Esophagus muscularis mucosa (tissue), 4 donors: ENCODE results near the gene DDI1. TPM values are rescaled to one million over a fixed set of nuclear protein-coding genes. Genes with fewer than 3 reads are reported as not detected.

Experiments used
- DNase-seq: peaks from one replicate; pipeline ENCODE4 v3.0.0-alpha.2; 2017; ENCODE audit errors: extremely low spot score
- H3K27ac ChIP-seq, 4 donors: fragments of 200-600 bp; sonication (generic); replicated peaks in 1 of 4; 1 replicate in 3 of 4; 2 replicates in 1 of 4; pipeline ENCODE4 v1.5.1; 2016 to 2019; ENCODE audit warnings: mild to moderate bottlenecking in 1 of 4
- H3K27me3 ChIP-seq, 4 donors: fragments of 200-600 bp; sonication (generic); one replicate each; pipeline versions ENCODE4 v1.5.1 to v1.6.0; 2016 to 2019
- H3K36me3 ChIP-seq, 4 donors: fragments of 200-600 bp; sonication (generic); one replicate each; pipeline ENCODE4 v1.5.1; 2016 to 2019
- H3K4me1 ChIP-seq, 4 donors: fragments of 200-600 bp; sonication (generic); one replicate each; pipeline ENCODE4 v1.5.1; 2016 to 2019
- H3K4me3 ChIP-seq, 4 donors: fragments of 200-600 bp; sonication (generic); 1 replicate in 2 of 4; 2 replicates in 2 of 4; pipeline ENCODE4 v1.5.1; 2016 to 2019; ENCODE audit warnings: mild to moderate bottlenecking in 4 of 4, moderate library complexity in 1 of 4
- H3K9me3 ChIP-seq, 4 donors: fragments of 200-600 bp; sonication (generic); 1 replicate in 3 of 4; 2 replicates in 1 of 4; pipeline ENCODE4 v1.5.1; 2016 to 2019
- CTCF ChIP-seq, 3 experiments: fragments of 200-600 bp in 2 of 3; fragments of 450-650 bp in 1 of 3; sonication (generic) in 2 of 3; IDR thresholded peaks; one replicate each; pipeline ENCODE4 v1.5.1; 2017 to 2019; ENCODE audit warnings: antibody characterized with exemption in 3 of 3, mild to moderate bottlenecking in 2 of 3, moderate library complexity in 1 of 3
- EP300 ChIP-seq: sonication (generic); formaldehyde crosslinking; IDR thresholded peaks from one replicate; pipeline ENCODE4 v1.6.1; 2017; ENCODE audit warnings: antibody characterized with exemption
- POLR2A ChIP-seq: fragments of 450-650 bp; IDR thresholded peaks from one replicate; pipeline ENCODE4 v1.6.1; 2017; ENCODE audit warnings: antibody characterized with exemption, moderate library complexity, mild to moderate bottlenecking, low read depth
- POLR2AphosphoS5 ChIP-seq, 2 donors: sonication (generic); formaldehyde crosslinking; IDR thresholded peaks; one replicate each; pipeline ENCODE4 v1.6.1; 2017; ENCODE audit warnings: antibody characterized with exemption in 2 of 2
- WGBS: methylation state at CpG from one replicate; pipeline ENCODE4 v1.1.5; 2018; 5-methylcytosine and 5-hydroxymethylcytosine counted together
- intact Hi-C: fragments of 100-400 bp; cut with DNase I; formaldehyde crosslinking; loops from one replicate; pipeline ENCODE4 v1.15.1; 2023
- total RNA-seq, 4 donors: library from RNA; depleted of rRNA; stranded (reverse); fragments of >200 nt; gene quantifications; one replicate each; pipeline versions ENCODE4 v1.1.0 to v1.2.1, GENCODE V29; 2016

Gene DDI1
- total RNA-seq, 4 donors from 2014 or later = not detected

GRCh38 chr11:103994094-103994493 lies 42.3 kb upstream of the DDI1 start:
- H3K27ac ChIP-seq = no peak overlapping the region

GRCh38 chr11:103994518-103994917 lies 41.9 kb upstream of the DDI1 start:
- peaks cover 0 to 15% (median 13%) of the 10 kb centered on the region in 4 donors for H3K4me1 ChIP-seq
- no peaks in the 10 kb centered on the region for H3K9me3 ChIP-seq
- no peaks in the 10 kb centered on the region for H3K27me3 ChIP-seq
- no peaks in the 10 kb centered on the region for H3K36me3 ChIP-seq
- no peak overlapping the region for H3K27ac ChIP-seq
- WGBS = 72% methylated on average over 2 of the region's 2 CpGs
- H3K4me3 ChIP-seq = no peak overlapping the region
- intact Hi-C loops = no loop called here
- no peak for DNase-seq
- TF ChIP-seq POLR2AphosphoS5 (IDR thresholded peaks at IDR 0.05) (no peak), POLR2A (no peak), CTCF (IDR thresholded peaks at IDR 0.05) (no peak), EP300 (no peak)

More at GRCh38 chr11:103994094-103994493, 42.3 kb upstream of the DDI1 start:
- no peak for TF ChIP-seq POLR2A
- WGBS = 41% methylated on average over 1 of the region's 1 CpG
- no peak for DNase-seq
- Histone ChIP-seq H3K27me3 (no peaks in the 10 kb centered on the region), H3K9me3 (no peaks in the 10 kb centered on the region), H3K4me1 (peaks cover 0 to 15% (median 13%) of the 10 kb centered on the region in 4 donors), H3K4me3 (no peak overlapping the region), H3K36me3 (no peaks in the 10 kb centered on the region)
- intact Hi-C loops = no loop called here

- no peaks in the 10 kb centered on the region for H3K27me3 ChIP-seq
- TF ChIP-seq POLR2AphosphoS5 (IDR thresholded peaks at IDR 0.05) = no peak
- TF ChIP-seq POLR2A = no peak
- no peak for TF ChIP-seq EP300
- no peak for TF ChIP-seq CTCF (IDR thresholded peaks at IDR 0.05)
- no peaks in the 10 kb centered on the region for H3K9me3 ChIP-seq
- intact Hi-C loops = no loop called here
- no peak overlapping the region for H3K27ac ChIP-seq
- H3K36me3 ChIP-seq = no peaks in the 10 kb centered on the region
- no peak for DNase-seq
- WGBS = 92% methylated on average over 4 of the region's 4 CpGs
- H3K4me1 ChIP-seq = peaks cover 0 to 15% (median 13%) of the 10 kb centered on the region in 4 donors
- no peak overlapping the region for H3K4me3 ChIP-seq
Measured at GRCh38 chr11:103995896-103996295, 40.5 kb upstream of the DDI1 start.

- H3K9me3 ChIP-seq = no peaks in the 10 kb centered on the region
- H3K27me3 ChIP-seq = no peaks in the 10 kb centered on the region
- DNase-seq = no peak
- H3K27ac ChIP-seq = no peak overlapping the region
- H3K4me1 ChIP-seq = peaks cover 0 to 15% (median 13%) of the 10 kb centered on the region in 4 donors
- intact Hi-C loops = no loop called here
- 100% methylated on average over 1 of the region's 1 CpG for WGBS
- H3K36me3 ChIP-seq = no peaks in the 10 kb centered on the region
- TF ChIP-seq POLR2AphosphoS5 (IDR thresholded peaks at IDR 0.05) = no peak
- no peak for TF ChIP-seq POLR2A
- no peak for TF ChIP-seq EP300
- TF ChIP-seq CTCF (IDR thresholded peaks at IDR 0.05) = no peak
- no peak overlapping the region for H3K4me3 ChIP-seq
Measured at GRCh38 chr11:103997082-103997481, 39.4 kb upstream of the DDI1 start.

GRCh38 chr11:103998826-103999508 lies 37.5 kb upstream of the DDI1 start:
- no peak for DNase-seq

More at GRCh38 chr11:103998826-103999508, 37.5 kb upstream of the DDI1 start:
- 95% methylated on average over 5 of the region's 5 CpGs for WGBS
- Histone ChIP-seq H3K27ac (no peak overlapping the region), H3K9me3 (no peaks in the 10 kb centered on the region), H3K27me3 (no peaks in the 10 kb centered on the region), H3K4me3 (no peak overlapping the region), H3K36me3 (no peaks in the 10 kb centered on the region), H3K4me1 (peaks cover 0 to 9% (median 8%) of the 10 kb centered on the region in 4 donors)
- TF ChIP-seq POLR2AphosphoS5 (IDR thresholded peaks at IDR 0.05) = no peak
- no peak for TF ChIP-seq EP300
- no peak for TF ChIP-seq CTCF (IDR thresholded peaks at IDR 0.05)
- TF ChIP-seq POLR2A = no peak
- intact Hi-C loops = no loop called here
